Transverse colon (tissue), 4 donors: Measurements from ENCODE around the gene GRIK4. TPM values are rescaled to one million over a fixed set of nuclear protein-coding genes. Genes with fewer than 3 reads are reported as not detected.

Experiments used
- DNase-seq: peaks from one replicate; pipeline ENCODE4 v3.0.0-alpha.2; 2019
- H3K27ac ChIP-seq, 4 donors: fragments of 200-600 bp; sonication (generic); 2 replicates each; pipeline ENCODE4 v1.5.1; 2016 to 2018; ENCODE audit warnings: inconsistent platforms in 4 of 4
- H3K27me3 ChIP-seq: fragments of 200-600 bp; sonication (generic); 2 replicates; pipeline ENCODE4 v1.5.1; 2017; ENCODE audit warnings: inconsistent platforms
- H3K36me3 ChIP-seq, 4 donors: fragments of 200-600 bp; sonication (generic); 2 replicates each; pipeline ENCODE4 v1.5.1; 2017 to 2019; ENCODE audit warnings: inconsistent platforms in 4 of 4
- H3K4me1 ChIP-seq, 4 donors: fragments of 200-600 bp; sonication (generic); 2 replicates each; pipeline ENCODE4 v1.5.1; 2017 to 2020; ENCODE audit warnings: inconsistent platforms in 4 of 4
- H3K4me3 ChIP-seq, 4 donors: fragments of 200-600 bp; sonication (generic); 1 replicate in 1 of 4; 2 replicates in 3 of 4; pipeline versions ENCODE4 v1.5.1 to v1.6.1; 2017 to 2019; ENCODE audit warnings: inconsistent platforms in 4 of 4
- H3K9me3 ChIP-seq, 2 donors: fragments of 200-600 bp; sonication (generic); 2 replicates each; pipeline ENCODE4 v1.5.1; 2017 to 2019; ENCODE audit warnings: inconsistent platforms in 2 of 2
- CTCF ChIP-seq, 5 experiments: fragments of 200-600 bp in 3 of 5; fragments of 450-650 bp in 2 of 5; sonication (generic) in 3 of 5; IDR thresholded peaks; 1 replicate in 2 of 5; 2 replicates in 3 of 5; pipeline ENCODE4 v1.5.1; 2016 to 2017; ENCODE audit warnings: antibody characterized with exemption in 5 of 5, inconsistent platforms in 3 of 5, mild to moderate bottlenecking in 2 of 5, moderate library complexity in 1 of 5
- EP300 ChIP-seq: sonication (generic); formaldehyde crosslinking; IDR thresholded peaks from one replicate; pipeline ENCODE4 v1.6.1; 2017; ENCODE audit warnings: antibody characterized with exemption, low read depth
- POLR2A ChIP-seq: fragments of 450-650 bp; IDR thresholded peaks from one replicate; pipeline ENCODE4 v1.6.1; 2016; ENCODE audit warnings: antibody characterized with exemption, mild to moderate bottlenecking, moderate library complexity
- POLR2AphosphoS5 ChIP-seq, 3 donors: sonication (generic); formaldehyde crosslinking; IDR thresholded peaks; one replicate each; pipeline ENCODE4 v1.6.1; 2016; ENCODE audit warnings: antibody characterized with exemption in 3 of 3
- WGBS, 2 donors: methylation state at CpG; one replicate each; pipeline ENCODE4 v1.1.5; 2018; ENCODE audit warnings: low coverage in 1 of 2; 5-methylcytosine and 5-hydroxymethylcytosine counted together
- in situ Hi-C, 4 donors: fragments of 200-750 bp; cut with MboI; loops; one replicate each; pipeline versions ENCODE4 v1.15.0 to v1.15.1; 2017; ENCODE audit warnings: low sequenced_read_pairs in 3 of 4, low pct_ligation_motif_present in 1 of 4, low pct_unique_long_range_greater_than_20kb in 1 of 4
- intact Hi-C: fragments of 100-400 bp; cut with DNase I; formaldehyde crosslinking; loops from one replicate; pipeline ENCODE4 v1.15.1; 2023; ENCODE audit warnings: low total_unique reads
- total RNA-seq, 4 donors: library from RNA; depleted of rRNA; stranded (reverse); fragments of >200 nt; gene quantifications; one replicate each; pipeline ENCODE4 v1.1.0, GENCODE V29; 2016

GRIK4 gene
- total RNA-seq, 4 donors from 2014 or later = 2.6 TPM; not detected in 3

GRCh38 chr11:120917559-120918239 lies 406.2 kb downstream of the GRIK4 start:
- no peaks in the 10 kb centered on the region for H3K27me3 ChIP-seq
- no peak overlapping the region for H3K4me3 ChIP-seq
- TF ChIP-seq EP300 = no peak
- no peak for TF ChIP-seq CTCF (IDR thresholded peaks at IDR 0.05)
- no peak for TF ChIP-seq POLR2AphosphoS5 (IDR thresholded peaks at IDR 0.05)
- no peak for TF ChIP-seq POLR2A
- WGBS, 2 donors = 55 to 84% methylated on average over 3 to 6 of the region's 6 CpGs
- no peaks in the 10 kb centered on the region for H3K9me3 ChIP-seq
- no peaks in the 10 kb centered on the region for H3K4me1 ChIP-seq
- DNase-seq = no peak
- H3K27ac ChIP-seq = no peak overlapping the region
- intact Hi-C loops (no loop called here), in situ Hi-C loops (no loop called here)
- no peaks in the 10 kb centered on the region for H3K36me3 ChIP-seq

- H3K4me3 ChIP-seq = no peak overlapping the region
- no peaks in the 10 kb centered on the region for H3K4me1 ChIP-seq
- H3K36me3 ChIP-seq = no peaks in the 10 kb centered on the region
- H3K27me3 ChIP-seq = no peaks in the 10 kb centered on the region
- no peak for DNase-seq
- H3K27ac ChIP-seq = no peak overlapping the region
- in situ Hi-C loops = no loop called here
- no peak for TF ChIP-seq POLR2AphosphoS5 (IDR thresholded peaks at IDR 0.05)
- no peak for TF ChIP-seq EP300
- TF ChIP-seq POLR2A = no peak
- TF ChIP-seq CTCF (IDR thresholded peaks at IDR 0.05) = no peak
- intact Hi-C loops = no loop called here
- 67 to 74% methylated on average over 3 of the region's 3 CpGs for WGBS, 2 donors
- no peaks in the 10 kb centered on the region for H3K9me3 ChIP-seq
These were observed 406.7 kb downstream of the GRIK4 start for GRCh38 chr11:120918257-120918656.

GRCh38 chr11:120919045-120919444 lies 407.5 kb downstream of the GRIK4 start:
- Histone ChIP-seq H3K27ac (no peak overlapping the region), H3K4me3 (no peak overlapping the region), H3K9me3 (no peaks in the 10 kb centered on the region), H3K27me3 (no peaks in the 10 kb centered on the region), H3K36me3 (no peaks in the 10 kb centered on the region), H3K4me1 (no peaks in the 10 kb centered on the region)
- WGBS, 2 donors = 88 to 95% methylated on average over 5 to 7 of the region's 7 CpGs
- in situ Hi-C loops = no loop called here
- TF ChIP-seq POLR2AphosphoS5 (IDR thresholded peaks at IDR 0.05) (no peak), POLR2A (no peak)
- intact Hi-C loops = no loop called here
- DNase-seq = no peak

GRCh38 chr11:120919566-120919965 lies 408.0 kb downstream of the GRIK4 start:
- intact Hi-C loops = no loop called here
- Histone ChIP-seq H3K4me1 (no peaks in the 10 kb centered on the region), H3K27me3 (no peaks in the 10 kb centered on the region), H3K9me3 (no peaks in the 10 kb centered on the region), H3K4me3 (no peak overlapping the region), H3K27ac (no peak overlapping the region), H3K36me3 (no peaks in the 10 kb centered on the region)
- DNase-seq = no peak
- in situ Hi-C loops = no loop called here
- WGBS, 2 donors = 68 to 70% methylated on average over 5 of the region's 5 CpGs
- TF ChIP-seq EP300 (no peak), POLR2A (no peak), POLR2AphosphoS5 (IDR thresholded peaks at IDR 0.05) (no peak), CTCF (IDR thresholded peaks at IDR 0.05) (no peak)

- 50 to 87% methylated on average over 2 to 9 of the region's 9 CpGs for WGBS, 2 donors
- intact Hi-C loops = no loop called here
- TF ChIP-seq POLR2A (no peak), POLR2AphosphoS5 (IDR thresholded peaks at IDR 0.05) (no peak), EP300 (no peak), CTCF (IDR thresholded peaks at IDR 0.05) (no peak)
- no peaks in the 10 kb centered on the region for H3K36me3 ChIP-seq
- H3K9me3 ChIP-seq = no peaks in the 10 kb centered on the region
- no peaks in the 10 kb centered on the region for H3K4me1 ChIP-seq
- no peak for DNase-seq
- in situ Hi-C loops = no loop called here
- H3K27me3 ChIP-seq = no peaks in the 10 kb centered on the region
- H3K4me3 ChIP-seq = no peak overlapping the region
- no peak overlapping the region for H3K27ac ChIP-seq
These were observed 412.4 kb downstream of the GRIK4 start for GRCh38 chr11:120923866-120924508.
